HS-27A (cell line): ENCODE measurements around the gene FBLN7.

Experiments
- DNase-seq: peaks from one replicate; pipeline ENCODE4 v3.0.0-alpha.2; 2012; ENCODE audit warnings: low read depth, missing footprints

The FBLN7 gene

DNA sequence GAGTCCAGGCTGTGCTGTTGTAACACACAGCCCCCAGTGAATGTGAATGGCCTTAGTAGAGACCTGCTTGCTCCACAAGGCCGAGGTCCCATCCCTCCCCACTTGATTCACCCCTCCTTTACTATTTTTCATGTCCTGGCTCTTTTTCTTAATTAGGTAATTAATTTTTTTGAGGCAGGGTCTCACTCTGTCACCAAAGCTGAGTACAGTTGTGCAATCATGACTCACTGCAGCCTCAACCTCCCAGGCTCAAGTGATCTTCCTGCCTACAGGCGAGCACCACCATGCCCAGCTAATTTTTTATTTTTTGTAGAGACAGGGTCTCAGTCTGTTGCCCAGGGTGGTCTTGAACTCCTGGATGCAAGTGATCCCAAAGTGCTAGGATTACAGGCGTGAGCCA, 19.3 kb downstream of the FBLN7 start:
- no peak for DNase-seq

DNA sequence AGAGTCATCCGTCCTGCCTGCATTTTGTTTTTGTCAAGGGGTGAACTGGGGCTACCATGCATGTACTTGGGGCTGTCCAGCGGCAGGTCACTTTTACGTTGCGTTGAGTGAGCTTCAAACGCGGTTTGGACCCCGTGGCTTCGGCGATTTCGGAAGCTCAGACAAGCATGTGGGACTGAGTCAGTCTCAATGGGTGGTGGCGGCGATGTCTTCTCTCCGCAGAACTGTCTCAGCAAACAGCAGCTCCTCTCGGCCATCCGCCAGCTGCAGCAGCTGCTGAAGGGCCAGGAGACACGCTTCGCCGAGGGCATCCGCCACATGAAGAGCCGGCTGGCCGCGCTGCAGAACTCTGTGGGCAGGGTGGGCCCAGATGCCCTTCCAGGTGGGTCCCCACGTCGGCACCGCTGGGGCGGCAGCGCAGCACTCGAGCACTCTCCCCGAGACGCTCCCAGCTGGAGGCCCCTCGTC, 21.3 kb downstream of the FBLN7 start:
- no peak for DNase-seq

DNA sequence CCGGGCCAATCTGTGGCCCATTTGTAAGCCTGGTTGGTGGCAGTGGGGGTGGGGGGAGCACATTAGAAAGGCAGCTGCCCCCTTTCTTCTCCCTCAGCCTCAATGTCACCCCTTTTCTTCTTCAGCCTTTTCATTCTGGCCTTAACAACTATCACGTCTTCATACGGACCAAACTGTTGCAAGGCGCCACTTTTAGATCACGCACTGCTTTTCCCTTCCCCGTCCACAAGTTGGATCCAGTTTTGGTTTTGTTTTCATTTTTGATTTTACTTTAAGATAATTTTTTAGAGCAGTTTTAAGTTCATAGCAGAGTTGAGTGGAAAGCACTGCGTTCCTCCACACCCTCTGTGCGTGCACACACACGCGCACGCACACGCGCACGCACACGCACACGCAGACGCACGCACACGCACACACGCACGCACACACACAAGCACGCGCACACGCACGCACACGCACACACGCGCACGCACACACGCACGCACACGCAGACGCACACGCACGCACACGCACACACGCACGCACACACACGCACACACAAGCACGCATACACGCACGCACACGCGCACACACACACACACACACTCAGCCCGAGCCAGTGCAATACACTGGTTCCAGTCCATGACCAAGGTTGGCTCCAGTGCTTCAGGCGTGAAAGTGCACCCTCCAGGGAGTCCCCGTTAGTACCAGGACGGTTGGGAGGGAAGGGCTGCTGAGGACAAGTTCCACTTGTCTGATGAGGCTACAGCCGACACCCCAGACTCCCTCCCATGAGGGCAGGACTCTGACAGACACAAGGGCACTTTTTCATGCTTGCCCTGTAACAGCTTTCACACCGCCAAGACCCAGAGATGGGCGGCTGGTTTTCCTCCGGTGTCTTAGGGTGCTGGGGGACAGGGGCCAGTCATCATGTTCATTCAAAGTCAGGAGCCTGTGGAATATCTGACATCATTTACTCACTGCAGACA, 22.4 kb downstream of the FBLN7 start:
- no peak for DNase-seq

DNA sequence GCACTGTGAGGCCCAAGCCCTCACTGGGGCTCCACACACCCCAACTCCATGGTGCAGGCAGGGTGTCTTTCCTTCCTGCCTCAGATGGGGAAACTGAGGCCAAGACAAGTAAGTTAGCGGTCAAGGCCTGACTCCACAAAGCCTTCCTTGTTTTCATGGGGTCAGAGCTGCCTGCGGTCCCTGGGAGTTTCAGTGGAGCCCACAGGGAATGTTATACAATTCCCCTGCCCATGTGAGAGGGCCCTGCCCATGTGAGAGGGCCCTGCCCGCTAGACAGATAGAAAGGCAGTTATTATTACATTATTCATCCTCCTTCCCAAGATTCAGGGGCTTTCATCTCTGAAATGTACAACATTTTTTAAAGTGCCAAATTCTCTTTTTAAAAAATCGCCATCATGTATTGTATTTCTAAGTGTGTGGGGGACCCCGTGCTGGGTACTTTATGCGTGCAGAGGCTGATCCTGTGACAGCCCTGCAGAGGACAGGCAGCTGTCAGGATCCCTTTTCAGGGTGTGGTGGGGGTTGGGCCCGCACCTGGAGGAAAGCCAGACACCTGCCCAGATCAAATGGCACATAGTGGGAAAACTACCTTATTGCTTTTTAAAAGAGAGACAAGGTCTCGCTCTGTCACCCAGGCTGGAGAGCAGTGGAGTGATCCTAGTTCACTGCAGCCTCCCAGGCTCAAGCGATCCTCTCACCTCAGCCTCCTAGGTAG, 23.4 kb downstream of the FBLN7 start:
- DNase-seq = no peak

DNA sequence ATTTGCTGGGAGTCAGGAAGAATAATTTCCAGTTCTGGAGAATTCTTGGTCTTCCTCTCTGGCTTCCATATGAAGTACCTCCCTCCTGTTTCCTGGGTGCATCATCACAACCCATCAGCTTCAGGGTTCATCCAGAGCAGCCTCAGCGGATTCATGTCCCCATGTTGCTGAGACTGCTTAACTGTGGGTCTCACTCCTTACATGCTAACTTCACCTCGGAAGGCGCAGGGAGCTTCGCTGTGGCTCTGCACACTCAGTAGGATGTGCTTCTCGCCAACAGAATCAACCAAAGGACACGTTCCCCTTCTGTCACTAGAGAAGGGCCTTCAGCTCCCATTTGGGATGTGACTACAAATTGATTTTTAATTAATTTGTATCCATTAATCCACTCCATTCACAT, 24.2 kb downstream of the FBLN7 start:
- DNase-seq = no peak

DNA sequence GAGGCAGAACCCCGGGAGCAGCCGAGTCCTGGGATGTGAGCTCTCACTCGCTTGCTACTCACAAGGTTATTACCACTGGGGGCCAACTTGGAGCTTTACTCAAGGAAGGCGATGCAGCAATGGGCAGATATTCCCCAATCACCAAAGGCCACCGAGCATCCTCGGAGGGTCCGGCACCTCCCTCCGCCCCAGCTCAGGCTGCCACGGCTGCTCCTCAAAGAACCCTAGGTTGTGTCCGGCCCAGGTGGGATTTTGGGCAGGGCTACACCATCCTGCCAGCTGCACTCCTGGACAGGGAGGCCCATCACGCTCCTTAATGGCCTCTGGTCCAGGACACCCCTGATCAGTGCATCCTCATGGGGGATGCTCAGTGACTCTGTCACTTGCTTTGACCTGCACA, 24.8 kb downstream of the FBLN7 start:
- no peak for DNase-seq

DNA sequence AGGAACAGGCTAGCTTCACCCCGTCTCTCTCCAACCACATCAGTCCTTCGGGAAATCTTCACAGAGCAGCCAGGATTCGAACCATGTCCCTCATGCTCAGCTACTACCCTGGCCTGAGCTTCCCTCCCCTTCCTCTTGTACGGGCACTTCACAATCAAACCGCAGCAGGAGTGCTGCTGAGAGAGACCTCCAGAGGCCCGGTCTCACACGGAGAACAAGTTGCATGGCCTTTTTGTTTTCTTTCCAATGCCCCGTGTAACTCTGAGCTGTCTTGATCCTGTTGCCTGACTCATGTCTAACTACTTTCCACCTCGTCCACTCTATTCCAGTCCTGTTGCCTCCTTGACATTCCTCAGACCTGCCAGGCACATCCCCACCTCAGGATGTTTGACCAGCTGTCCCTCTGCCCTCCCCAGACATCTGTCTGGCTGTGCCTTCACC, 25.4 kb downstream of the FBLN7 start:
- DNase-seq = no peak

DNA sequence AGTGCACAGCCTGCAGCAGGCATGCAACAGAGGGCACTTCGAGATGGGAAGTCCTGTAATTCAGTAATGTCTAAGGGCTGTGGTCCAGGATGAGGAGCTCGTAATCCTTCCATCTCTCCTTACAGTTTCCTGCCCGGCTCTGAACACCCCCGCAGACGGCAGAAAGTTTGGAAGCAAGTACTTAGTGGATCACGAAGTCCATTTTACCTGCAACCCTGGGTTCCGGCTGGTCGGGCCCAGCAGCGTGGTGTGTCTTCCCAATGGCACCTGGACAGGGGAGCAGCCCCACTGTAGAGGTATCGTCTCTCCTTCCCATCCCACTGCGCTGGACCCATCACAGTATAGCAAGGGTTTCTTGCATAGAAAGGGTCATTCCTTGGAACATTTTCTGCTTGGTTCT, 26.7 kb downstream of the FBLN7 start:
- no peak for DNase-seq

DNA sequence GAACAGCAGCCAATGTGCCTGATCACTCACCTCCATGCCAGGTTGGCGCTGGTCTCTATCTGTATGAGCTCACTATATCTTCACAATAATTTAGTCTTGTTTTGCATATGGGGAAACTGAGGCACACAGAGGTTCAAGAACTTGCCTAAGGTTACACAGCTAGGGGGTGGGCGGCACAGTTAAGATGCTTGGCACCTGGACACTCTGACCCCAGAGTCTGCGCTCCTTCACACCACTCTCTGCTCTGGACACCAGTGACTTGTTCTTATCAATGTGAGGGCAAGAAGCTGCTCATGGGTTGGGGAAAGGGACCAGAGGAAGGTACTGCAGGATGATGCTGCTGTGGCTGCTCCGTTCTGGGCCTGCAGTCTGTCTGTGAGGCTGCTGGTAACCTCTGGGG, 27.1 kb downstream of the FBLN7 start:
- DNase-seq = no peak

DNA sequence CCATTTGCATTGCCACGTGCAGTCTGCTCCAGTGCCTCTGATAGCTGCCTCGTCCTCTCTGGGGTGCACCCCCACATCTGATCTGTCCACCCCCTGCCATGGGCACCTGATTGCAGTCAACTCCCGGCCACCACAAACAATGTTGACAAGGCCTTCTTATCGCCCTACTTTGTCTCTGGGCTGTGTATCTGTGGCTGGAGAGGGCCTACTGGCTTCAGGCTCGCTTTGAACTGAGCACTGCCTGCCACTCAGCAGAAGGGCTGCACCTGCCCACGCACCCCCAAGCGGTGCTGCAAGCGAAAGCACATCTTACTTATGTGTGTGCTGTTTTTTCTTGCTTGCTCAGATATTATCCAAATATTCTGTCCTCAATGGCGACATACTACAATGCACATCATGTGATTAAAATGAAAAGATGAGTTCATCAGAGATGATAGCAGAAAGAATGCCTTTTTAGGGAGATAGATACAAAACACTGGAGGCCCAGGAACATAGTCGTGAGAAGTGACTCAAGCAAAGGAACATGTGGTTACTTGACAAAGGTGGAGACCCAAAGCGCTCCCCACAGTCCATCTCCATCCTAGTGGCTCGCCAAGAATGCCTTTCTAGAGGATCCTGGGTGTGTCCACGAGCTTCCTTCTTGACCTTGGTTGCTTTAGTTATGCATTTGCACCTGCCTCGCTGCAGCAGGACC, 28.8 kb downstream of the FBLN7 start:
- DNase-seq = no peak

DNA sequence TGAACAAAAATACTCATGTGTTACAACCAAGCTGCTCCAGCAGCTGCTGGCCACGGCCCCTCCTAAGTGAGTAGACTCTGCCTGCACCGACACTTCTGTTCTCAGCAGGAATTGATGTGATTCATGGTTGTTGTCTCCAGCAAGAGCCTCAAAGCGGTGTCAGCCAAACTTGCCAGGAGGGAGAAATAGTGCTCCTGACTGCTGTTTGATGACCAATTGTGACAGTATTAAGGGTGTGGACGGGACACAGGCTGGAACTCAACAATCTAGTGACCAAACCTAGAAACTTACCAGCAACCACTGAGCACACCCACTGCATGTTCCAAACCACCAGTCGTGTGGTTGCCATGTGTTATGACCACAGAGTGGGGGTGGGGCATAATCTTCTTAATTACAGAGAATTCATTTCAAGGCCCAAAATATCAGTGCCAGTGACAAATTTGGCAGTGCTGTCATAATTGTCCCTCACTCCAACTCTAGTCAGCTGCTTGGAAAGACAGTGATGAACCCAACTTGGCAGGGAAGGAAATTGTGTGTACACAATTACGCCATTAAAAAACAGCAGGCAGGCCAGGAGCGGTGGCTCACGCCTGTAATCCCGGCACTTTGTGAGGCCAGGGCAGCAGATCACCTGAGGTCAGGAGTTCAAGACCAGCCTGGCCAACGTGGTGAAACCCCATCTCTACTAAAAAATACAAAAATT, 30.4 kb downstream of the FBLN7 start:
- no peak for DNase-seq

DNA sequence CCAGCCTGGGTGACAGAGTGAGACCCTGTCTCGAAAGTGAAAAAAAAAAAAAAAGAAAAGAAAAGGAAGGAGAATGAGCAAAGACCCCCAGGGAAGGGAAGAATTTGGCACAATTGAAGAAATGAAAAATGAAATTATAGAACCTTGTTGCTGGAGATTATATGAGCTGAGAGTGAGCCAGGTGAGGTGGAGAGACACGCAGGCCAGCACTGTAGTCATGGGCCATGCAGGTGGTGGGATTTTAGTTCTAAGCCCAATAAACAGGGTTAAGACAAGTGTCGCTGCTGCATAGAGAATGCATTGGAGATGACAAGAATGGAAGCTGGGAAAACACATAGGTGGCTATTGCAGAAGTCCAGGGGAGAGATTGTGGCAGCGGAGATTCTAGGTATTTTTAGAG, 32.3 kb downstream of the FBLN7 start:
- no peak for DNase-seq

DNA sequence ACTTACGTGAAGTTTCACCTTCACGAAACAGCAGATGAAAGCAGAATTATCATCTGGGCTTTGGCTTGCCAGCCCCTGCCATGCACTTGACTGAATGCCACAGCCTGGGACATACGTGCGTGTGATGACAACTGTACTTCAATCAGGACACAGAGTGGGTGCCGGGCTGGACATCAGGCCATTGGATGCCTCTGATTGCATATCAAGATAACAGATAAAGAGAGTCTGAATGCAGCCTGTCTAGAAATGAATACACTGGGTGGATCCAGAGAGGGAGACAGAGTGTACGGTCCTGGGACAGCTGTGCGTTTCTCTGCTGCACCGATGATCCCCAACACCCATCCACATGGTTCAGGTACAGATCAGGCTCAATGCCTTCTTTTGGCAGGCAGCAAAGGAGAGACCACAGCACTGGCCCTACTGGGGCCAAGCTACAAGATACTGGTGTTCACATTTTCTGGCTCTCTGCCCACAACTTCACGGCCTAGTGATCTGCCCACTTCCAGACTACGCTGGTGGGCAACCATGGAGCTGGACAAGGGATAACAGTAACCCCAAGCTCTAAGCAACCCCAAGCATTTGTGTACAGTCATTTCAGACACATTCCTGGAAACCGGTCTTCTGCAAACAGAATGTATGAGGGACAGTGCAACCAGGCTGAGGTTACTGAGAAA, 35.6 kb downstream of the FBLN7 start:
- DNase-seq = no peak

DNA sequence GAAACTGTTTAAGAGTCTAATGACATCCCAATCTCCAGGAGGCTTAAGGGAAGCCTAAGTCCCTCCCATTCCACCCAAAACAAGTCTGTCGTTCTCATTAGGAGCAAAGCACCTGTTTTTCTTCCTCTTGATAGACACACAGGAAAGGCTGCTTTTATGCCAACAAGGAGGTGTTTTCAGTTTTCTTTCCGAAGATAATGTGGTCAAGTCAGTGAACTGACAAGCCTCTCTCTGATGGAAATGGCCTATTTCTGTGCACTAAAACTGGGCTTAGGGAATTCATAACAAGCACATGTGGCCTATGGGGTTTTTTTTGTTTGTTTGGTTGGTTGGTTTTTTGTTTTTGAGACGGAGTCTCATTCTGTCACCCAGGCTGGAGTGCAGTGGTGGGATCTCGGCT, 36.2 kb downstream of the FBLN7 start:
- no peak for DNase-seq

DNA sequence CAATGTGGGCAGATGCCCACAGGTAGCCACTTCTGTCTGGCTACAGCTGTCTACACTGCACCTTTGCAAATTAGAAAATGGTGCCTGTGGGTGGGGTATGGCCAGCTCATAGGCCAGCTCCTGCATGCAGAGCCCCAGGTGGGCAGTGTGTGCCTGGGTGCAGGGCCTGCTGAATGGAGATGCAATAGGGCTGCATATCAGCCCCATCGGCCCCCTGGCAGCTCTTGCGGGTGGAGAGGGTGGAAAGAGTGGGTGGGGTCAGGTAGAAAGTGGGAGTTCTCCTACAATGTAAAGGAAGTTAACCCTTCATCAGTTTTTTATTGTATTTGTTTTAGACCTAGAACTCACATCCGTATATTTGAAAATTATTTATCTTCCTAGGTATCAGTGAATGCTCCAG, 37.1 kb downstream of the FBLN7 start:
- DNase-seq = no peak

DNA sequence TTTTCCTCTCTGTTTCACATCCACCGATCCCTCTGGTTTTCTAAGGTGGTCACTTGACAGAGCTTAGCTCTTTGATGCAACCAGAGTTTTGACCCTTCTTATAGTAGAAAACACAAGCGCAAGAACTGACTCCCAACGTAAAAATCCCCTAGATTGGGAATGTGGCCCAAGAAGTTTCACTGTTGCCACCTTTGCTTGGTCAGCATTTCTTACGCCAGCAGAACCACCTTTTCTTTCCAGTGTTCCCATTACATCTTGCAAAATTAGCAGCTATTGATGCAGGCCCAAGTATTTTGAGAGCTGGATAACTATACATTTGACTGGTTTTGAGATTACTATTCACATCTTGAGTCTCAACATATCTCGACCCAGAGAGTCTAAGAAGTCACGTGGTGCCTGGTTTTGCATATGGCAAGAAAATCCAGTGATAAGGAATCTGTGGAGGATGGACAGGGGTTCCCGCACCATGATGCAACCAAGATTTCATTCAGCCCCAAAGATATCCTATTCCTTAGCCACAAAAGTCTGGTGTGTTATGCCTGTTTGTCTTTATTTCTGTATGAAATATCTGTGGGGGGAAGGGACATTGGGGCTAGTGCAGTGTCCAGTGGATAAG, 37.9 kb downstream of the FBLN7 start:
- DNase-seq = no peak

DNA sequence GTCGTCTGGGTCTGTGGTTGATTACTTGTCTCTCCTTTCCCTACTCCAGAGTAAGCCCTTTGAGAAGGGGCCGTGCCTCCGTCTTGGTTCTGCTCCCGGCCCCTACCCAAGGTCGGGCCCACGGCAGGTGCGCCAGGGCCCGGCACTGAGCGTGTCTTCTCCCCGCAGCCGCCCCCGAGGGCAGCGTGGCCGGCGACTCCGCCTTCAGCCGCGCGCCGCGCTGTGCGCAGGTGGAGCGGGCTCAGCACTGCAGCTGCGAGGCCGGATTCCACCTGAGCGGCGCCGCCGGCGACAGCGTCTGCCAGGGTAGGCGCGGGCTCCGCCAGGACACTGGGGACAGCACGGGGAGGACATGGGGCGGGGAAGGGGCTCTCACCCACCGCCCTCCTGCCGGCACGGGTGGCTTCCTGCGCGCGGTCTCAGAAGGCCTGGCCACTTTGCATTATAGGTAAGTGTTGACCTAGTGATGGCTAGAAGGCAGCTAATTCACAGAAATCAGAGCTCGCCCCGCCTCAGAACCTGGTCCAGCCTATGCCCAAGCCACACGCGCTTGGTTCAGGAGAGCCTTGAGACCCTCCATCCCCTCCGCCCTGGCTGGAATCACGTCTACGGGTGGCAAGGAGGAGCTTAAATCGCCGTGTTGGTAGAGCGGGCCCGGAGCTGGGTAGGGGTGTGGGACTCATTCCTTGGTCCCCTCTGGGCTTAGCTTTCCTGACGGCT, 43.5 kb downstream of the FBLN7 start:
- DNase-seq = no peak

DNA sequence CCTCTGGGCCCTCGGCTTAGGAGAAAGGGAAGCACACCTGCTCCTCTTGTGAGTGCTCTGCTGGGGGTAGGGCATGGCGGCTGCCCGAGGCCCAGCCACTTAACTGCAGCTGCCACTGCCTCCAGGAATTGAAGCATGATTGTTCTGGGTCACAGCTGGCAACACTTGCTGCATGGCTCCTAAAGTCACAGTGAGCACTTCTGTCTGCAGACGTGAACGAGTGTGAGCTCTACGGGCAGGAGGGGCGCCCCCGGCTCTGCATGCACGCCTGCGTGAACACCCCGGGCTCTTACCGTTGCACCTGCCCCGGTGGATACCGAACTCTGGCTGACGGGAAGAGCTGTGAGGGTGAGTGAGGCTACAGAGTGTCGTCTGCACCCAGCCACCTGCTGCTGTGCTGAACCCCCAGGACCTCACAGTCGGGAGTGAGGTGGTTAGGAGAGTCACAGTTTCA, 44.4 kb downstream of the FBLN7 start:
- no peak for DNase-seq

DNA sequence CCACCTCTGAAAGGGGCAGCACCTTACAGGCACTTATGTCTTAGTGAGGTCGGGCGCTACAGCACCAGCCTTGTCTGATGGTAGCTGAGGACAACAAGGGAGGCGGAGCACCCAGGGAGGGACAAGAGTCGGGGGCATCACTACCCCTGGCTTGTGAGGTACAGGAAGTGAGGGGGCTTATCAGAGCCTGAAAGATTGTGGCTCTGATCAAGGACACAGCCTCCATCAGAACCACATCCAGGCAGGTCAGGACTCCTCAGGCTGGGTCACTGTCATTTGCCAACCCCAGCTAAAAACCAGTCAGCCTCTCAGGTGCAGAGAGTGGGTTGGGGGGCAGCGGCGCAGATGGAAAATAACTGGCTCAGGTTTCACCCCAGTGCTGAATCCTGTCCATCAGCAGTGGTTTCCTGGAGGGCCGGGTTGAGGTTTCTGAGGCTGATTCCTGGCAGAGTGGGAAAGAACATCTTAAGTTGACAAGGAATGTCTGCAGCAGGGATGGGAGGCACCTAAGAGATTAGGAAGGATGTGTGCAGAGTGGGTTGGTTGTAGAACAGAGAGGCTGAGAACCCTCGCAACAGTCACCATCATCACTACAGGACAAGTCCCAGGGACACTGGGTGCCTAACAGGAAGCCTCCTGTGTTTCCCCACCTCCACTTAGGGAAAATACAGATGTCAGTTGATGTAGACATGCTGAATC, 45.3 kb downstream of the FBLN7 start:
- DNase-seq = no peak

DNA sequence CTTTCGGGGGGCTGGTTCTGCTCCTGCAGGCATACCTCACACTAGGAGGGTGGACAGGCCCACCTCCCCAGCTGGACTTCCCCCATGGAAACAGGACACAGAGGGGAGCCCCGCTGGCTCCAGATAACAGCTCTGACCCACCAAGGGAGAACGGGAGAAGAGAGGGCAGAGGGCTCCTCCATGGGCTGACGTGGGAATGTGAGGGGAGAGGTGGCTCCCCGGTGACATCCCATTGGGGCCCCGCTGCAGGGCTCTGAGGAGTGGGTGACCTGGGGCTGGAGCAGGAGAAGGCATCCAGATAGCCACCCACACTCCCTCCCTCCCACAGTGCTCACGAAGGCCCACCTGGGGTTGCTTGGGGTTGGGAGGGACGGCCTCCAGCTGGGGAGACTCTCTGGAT, 45.9 kb downstream of the FBLN7 start:
- no peak for DNase-seq
